WTC11 (cell line): ENCODE measurements around the gene SPTB. TPM values are rescaled to one million over a fixed set of nuclear protein-coding genes. Genes with fewer than 3 reads are reported as not detected.

Source experiments
- ATAC-seq: fragments of 200-7000 bp; cut with Tn5 transposase; 2 replicates; pipeline ENCODE4 v1.10.0; 2021; ENCODE audit warnings: mild to moderate bottlenecking, moderate library complexity
- CTCF ChIA-PET: fragments of 300-600 bp; sonication (Branson Sonifier 250); formaldehyde crosslinking; loops from one replicate; lab custom pipeline; 2021; ENCODE audit warnings: antibody characterized with exemption; lab: Charles Lee
- POLR2A ChIA-PET: fragments of 350-600 bp; sonication (Branson Sonifier 250); formaldehyde crosslinking; loops from one replicate; lab custom pipeline; 2021; ENCODE audit warnings: antibody characterized with exemption; lab: Charles Lee
- DNase-seq: peaks from one replicate; pipeline ENCODE4 v3.0.0; 2021; ENCODE audit warnings: low spot score
- H3K27ac Mint-ChIP-seq: 2 replicates; pipeline ENCODE4 v1.8.0; 2021; ENCODE audit warnings: mixed read lengths
- H3K27me3 Mint-ChIP-seq: 2 replicates; pipeline ENCODE4 v1.8.0; 2021; ENCODE audit warnings: low read depth, mild to moderate bottlenecking, moderate library complexity, mixed read lengths
- H3K36me3 Mint-ChIP-seq: 2 replicates; pipeline ENCODE4 v1.8.0; 2021; ENCODE audit warnings: mixed read lengths
- H3K4me1 Mint-ChIP-seq: 2 replicates; pipeline ENCODE4 v1.8.0; 2022; ENCODE audit warnings: mixed read lengths
- H3K4me3 Mint-ChIP-seq: 2 replicates; pipeline ENCODE4 v1.8.0; 2021; ENCODE audit warnings: mild to moderate bottlenecking, moderate library complexity, mixed read lengths
- H3K9me3 Mint-ChIP-seq: 2 replicates; pipeline ENCODE4 v1.8.0; 2021; ENCODE audit warnings: mixed read lengths
- AR ChIP-seq: fragments of 250-450 bp; sonication (Bioruptor Pico); IDR thresholded peaks from 2 replicates; pipeline ENCODE4 v1.9.0; 2021; ENCODE audit warnings: mild to moderate bottlenecking
- ATF1 ChIP-seq: sonication (generic); formaldehyde crosslinking; IDR thresholded peaks from 2 replicates; pipeline ENCODE4 v1.8.1; 2023; ENCODE audit warnings: mild to moderate bottlenecking, moderate library complexity, missing genetic modification reagents
- CBFB ChIP-seq: sonication (generic); formaldehyde crosslinking; IDR thresholded peaks from 2 replicates; pipeline ENCODE4 v1.8.1; 2022; ENCODE audit warnings: mild to moderate bottlenecking, low read depth, missing genetic modification reagents
- E2F1 ChIP-seq: sonication (generic); formaldehyde crosslinking; IDR thresholded peaks from 2 replicates; pipeline ENCODE4 v1.8.0; 2022; ENCODE audit warnings: mild to moderate bottlenecking, missing genetic modification reagents
- ETV6 ChIP-seq: sonication (generic); formaldehyde crosslinking; IDR thresholded peaks from 2 replicates; pipeline ENCODE4 v1.8.1; 2022; ENCODE audit warnings: mild to moderate bottlenecking, missing genetic modification reagents
- FOXP1 ChIP-seq: sonication (generic); formaldehyde crosslinking; IDR thresholded peaks from 2 replicates; pipeline ENCODE4 v1.8.0; 2022; ENCODE audit warnings: missing genetic modification reagents, mild to moderate bottlenecking, moderate library complexity, borderline replicate concordance
- JAZF1 ChIP-seq: fragments of 250-450 bp; sonication (Bioruptor Pico); IDR thresholded peaks from 2 replicates; pipeline ENCODE4 v1.9.0; 2021; ENCODE audit warnings: moderate library complexity, mild to moderate bottlenecking, inconsistent platforms
- KAT7 ChIP-seq: sonication (generic); formaldehyde crosslinking; IDR thresholded peaks from 2 replicates; pipeline ENCODE4 v1.8.1; 2023; ENCODE audit warnings: missing genetic modification reagents, mild to moderate bottlenecking, borderline replicate concordance
- MXD4 ChIP-seq: fragments of 250-450 bp; sonication (Bioruptor Pico); IDR thresholded peaks from 2 replicates; pipeline ENCODE4 v1.8.0; 2021; ENCODE audit warnings: mild to moderate bottlenecking, moderate library complexity, borderline replicate concordance
- PRDM15 ChIP-seq: sonication (generic); formaldehyde crosslinking; IDR thresholded peaks from 2 replicates; pipeline ENCODE4 v1.8.0; 2022; ENCODE audit warnings: missing genetic modification reagents
- TCF7 ChIP-seq: sonication (generic); formaldehyde crosslinking; IDR thresholded peaks from 2 replicates; pipeline ENCODE4 v1.8.0; 2022; ENCODE audit warnings: mild to moderate bottlenecking, low read depth, missing genetic modification reagents, moderate library complexity
- ZBTB21 ChIP-seq: sonication (generic); formaldehyde crosslinking; IDR thresholded peaks from 2 replicates; pipeline ENCODE4 v1.8.1; 2023; ENCODE audit warnings: mild to moderate bottlenecking, missing genetic modification reagents, borderline replicate concordance
- ZNF219 ChIP-seq: sonication (generic); formaldehyde crosslinking; IDR thresholded peaks from 2 replicates; pipeline ENCODE4 v1.8.0; 2023; ENCODE audit warnings: missing genetic modification reagents, mild to moderate bottlenecking, borderline replicate concordance
- ZNF232 ChIP-seq: sonication (generic); formaldehyde crosslinking; IDR thresholded peaks from 2 replicates; pipeline ENCODE4 v1.8.0; 2022; ENCODE audit warnings: mild to moderate bottlenecking, missing genetic modification reagents
- ZNF263 ChIP-seq: sonication (generic); formaldehyde crosslinking; IDR thresholded peaks from 2 replicates; pipeline ENCODE4 v1.8.1; 2022; ENCODE audit warnings: low read depth, mild to moderate bottlenecking, moderate library complexity, missing genetic modification reagents
- ZNF423 ChIP-seq: fragments of 250-450 bp; sonication (Bioruptor Pico); IDR thresholded peaks from 2 replicates; pipeline ENCODE4 v2.1.2; 2022; ENCODE audit warnings: mild to moderate bottlenecking, moderate library complexity
- total RNA-seq: library from RNA; stranded (reverse); gene quantifications from 3 replicates; pipeline ENCODE4 v1.2.3, GENCODE V29; 2021
- TF ChIP-seq, protein P1 (sequence below): sonication (generic); formaldehyde crosslinking; conservative IDR thresholded peaks from 2 replicates; pipeline ENCODE4 v1.8.1; 2023; ENCODE audit warnings: mild to moderate bottlenecking, low read depth, missing genetic modification reagents, moderate library complexity
- TF ChIP-seq, protein P2 (sequence below): sonication (generic); formaldehyde crosslinking; IDR thresholded peaks from 2 replicates; pipeline ENCODE4 v1.8.1; 2023; ENCODE audit warnings: mild to moderate bottlenecking, missing genetic modification reagents, moderate library complexity

SPTB gene
- total RNA-seq, 1 experiment from 2014 or later, result 3.2 TPM

DNA sequence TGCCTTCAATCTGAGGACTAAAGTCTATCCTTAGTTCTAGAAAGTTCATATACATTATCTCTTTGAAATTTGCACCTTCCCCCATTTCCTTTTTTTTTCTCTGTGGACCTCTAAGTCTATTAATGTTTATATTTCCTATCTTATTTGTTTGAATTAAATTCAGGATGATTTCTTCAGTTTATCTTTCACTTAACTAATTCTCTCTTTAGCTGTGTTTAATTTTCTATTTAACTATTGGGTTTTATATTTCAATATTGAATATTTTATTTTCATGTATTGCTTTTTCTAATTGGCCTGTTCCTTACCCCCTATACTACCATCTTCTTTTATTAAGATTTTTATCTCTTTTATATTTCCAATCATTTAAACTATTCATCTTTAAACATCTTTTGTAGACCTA lies 166.0 kb downstream of the SPTB start (continued):
- TF ChIP-seq E2F1 (CRISPR knock-in tag), result no peak
- no peak for TF ChIP-seq ATF1 (CRISPR knock-in tag)
- TF ChIP-seq ZBTB21 (CRISPR knock-in tag), result no peak
- TF ChIP-seq ETV6 (CRISPR knock-in tag), result no peak
- TF ChIP-seq PRDM15 (CRISPR knock-in tag), result no peak
- no peak for TF ChIP-seq ZNF232
- TF ChIP-seq ZNF263 (CRISPR knock-in tag), result no peak
- TF ChIP-seq FOXP1 (CRISPR knock-in tag), result no peak

DNA sequence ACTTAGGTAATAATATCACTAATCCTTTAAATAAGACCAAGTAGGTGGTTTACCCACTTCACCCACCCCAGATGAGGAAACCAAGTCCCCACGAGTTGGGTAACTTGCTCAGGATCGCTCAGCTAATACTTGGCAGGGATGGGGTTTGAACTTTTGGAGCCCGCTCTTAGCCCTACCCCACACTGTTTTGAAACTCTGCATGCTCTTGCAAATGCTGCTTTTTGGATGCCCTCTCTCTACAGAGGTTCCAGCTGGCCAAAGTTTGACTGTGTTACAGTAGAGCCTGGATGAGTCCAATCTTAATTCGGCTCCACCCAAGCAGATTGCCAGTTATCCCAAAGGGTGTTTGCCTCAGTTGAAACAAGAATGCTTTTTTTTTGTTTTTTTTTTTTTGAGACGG lies 168.7 kb downstream of the SPTB start:
- Mint-ChIP-seq H3K4me1 (peaks cover 74% of the 10 kb centered on the region), H3K27me3 (peaks cover 24% of the 10 kb centered on the region), H3K36me3 (peaks cover 36% of the 10 kb centered on the region), H3K9me3 (peaks cover 29% of the 10 kb centered on the region), H3K4me3 (no peak overlapping the region), H3K27ac (no peak overlapping the region)
- ATAC-seq (no peak), DNase-seq (no peak)
- ChIA-PET CTCF (no interaction called here), POLR2A (no interaction called here)
- TF ChIP-seq JAZF1, result no peak
- no peak for TF ChIP-seq MXD4 (CRISPR knock-in tag)
- no peak for TF ChIP-seq ZNF423
- TF ChIP-seq, protein P1, sequence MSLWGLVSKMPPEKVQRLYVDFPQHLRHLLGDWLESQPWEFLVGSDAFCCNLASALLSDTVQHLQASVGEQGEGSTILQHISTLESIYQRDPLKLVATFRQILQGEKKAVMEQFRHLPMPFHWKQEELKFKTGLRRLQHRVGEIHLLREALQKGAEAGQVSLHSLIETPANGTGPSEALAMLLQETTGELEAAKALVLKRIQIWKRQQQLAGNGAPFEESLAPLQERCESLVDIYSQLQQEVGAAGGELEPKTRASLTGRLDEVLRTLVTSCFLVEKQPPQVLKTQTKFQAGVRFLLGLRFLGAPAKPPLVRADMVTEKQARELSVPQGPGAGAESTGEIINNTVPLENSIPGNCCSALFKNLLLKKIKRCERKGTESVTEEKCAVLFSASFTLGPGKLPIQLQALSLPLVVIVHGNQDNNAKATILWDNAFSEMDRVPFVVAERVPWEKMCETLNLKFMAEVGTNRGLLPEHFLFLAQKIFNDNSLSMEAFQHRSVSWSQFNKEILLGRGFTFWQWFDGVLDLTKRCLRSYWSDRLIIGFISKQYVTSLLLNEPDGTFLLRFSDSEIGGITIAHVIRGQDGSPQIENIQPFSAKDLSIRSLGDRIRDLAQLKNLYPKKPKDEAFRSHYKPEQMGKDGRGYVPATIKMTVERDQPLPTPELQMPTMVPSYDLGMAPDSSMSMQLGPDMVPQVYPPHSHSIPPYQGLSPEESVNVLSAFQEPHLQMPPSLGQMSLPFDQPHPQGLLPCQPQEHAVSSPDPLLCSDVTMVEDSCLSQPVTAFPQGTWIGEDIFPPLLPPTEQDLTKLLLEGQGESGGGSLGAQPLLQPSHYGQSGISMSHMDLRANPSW (CRISPR knock-in tag), result no peak
- TF ChIP-seq TCF7 (CRISPR knock-in tag), result no peak
- TF ChIP-seq KAT7, result no peak
- no peak for TF ChIP-seq ZNF219
- no peak for TF ChIP-seq CBFB (CRISPR knock-in tag)
- no peak for TF ChIP-seq AR (CRISPR knock-in tag)
- TF ChIP-seq, protein P2, sequence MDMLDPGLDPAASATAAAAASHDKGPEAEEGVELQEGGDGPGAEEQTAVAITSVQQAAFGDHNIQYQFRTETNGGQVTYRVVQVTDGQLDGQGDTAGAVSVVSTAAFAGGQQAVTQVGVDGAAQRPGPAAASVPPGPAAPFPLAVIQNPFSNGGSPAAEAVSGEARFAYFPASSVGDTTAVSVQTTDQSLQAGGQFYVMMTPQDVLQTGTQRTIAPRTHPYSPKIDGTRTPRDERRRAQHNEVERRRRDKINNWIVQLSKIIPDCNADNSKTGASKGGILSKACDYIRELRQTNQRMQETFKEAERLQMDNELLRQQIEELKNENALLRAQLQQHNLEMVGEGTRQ (CRISPR knock-in tag), result no peak
